Esophagus mucosa (tissue), 1 donor: Measurements from ENCODE around the gene HYI. TPM values are rescaled to one million over a fixed set of nuclear protein-coding genes. Genes with fewer than 3 reads are reported as not detected.
"Not testable (repeated sequence)": the region's sequence is repeated elsewhere in the genome, so short reads cannot be mapped to it uniquely, and the experiment has no call there.

ENCODE experiments used
- ATAC-seq: fragments of 200-7000 bp; cut with Tn5 transposase; one replicate; pipeline ENCODE4 v1.9.1; 2020
- total RNA-seq: library from RNA; stranded (reverse); gene quantifications from one replicate; pipeline ENCODE4 v1.2.4, GENCODE V29; 2023
- donor health status: DM: yes; HTN: yes; CAD: no.

Gene HYI
- total RNA-seq, 1 donor from 2014 or later = 8.6 TPM

GRCh38 chr1:43464681-43465504, 11.2 kb upstream of the HYI start:
- no peak for ATAC-seq

GRCh38 chr1:43463479-43463878, 9.7 kb upstream of the HYI start:
- ATAC-seq = no peak

- no peak for ATAC-seq
Observed at GRCh38 chr1:43460988-43461693, 7.4 kb upstream of the HYI start.

- not testable (repeated sequence) for ATAC-seq
Observed at GRCh38 chr1:43458379-43458778, 4.6 kb upstream of the HYI start.

GRCh38 chr1:43455213-43455889, 1.6 kb upstream of the HYI start:
- no peak for ATAC-seq

- ATAC-seq = peak; percentile 86
Observed at GRCh38 chr1:43454270-43455011, 710 bp upstream of the HYI start.

- ATAC-seq = peak; percentile 11
Observed at GRCh38 chr1:43452789-43453441, 816 bp downstream of the HYI start.

GRCh38 chr1:43451701-43452532, 1.8 kb downstream of the HYI start:
- no peak for ATAC-seq

- ATAC-seq = no peak
Observed at GRCh38 chr1:43451157-43451591, 2.6 kb downstream of the HYI start.

- no peak for ATAC-seq
Observed at GRCh38 chr1:43450251-43450941, 3.3 kb downstream of the HYI start.

GRCh38 chr1:43449708-43450069, 4.0 kb downstream of the HYI start:
- ATAC-seq = no peak

- ATAC-seq = no peak
Observed at GRCh38 chr1:43448955-43449707, 4.6 kb downstream of the HYI start.

GRCh38 chr1:43447891-43448708, 5.6 kb downstream of the HYI start:
- ATAC-seq = no peak

GRCh38 chr1:43446881-43447835, 6.6 kb downstream of the HYI start:
- ATAC-seq = no peak

GRCh38 chr1:43446388-43446740, 7.4 kb downstream of the HYI start:
- no peak for ATAC-seq

GRCh38 chr1:43445606-43446387, 7.9 kb downstream of the HYI start:
- ATAC-seq = no peak

GRCh38 chr1:43444836-43445235, 8.9 kb downstream of the HYI start:
- ATAC-seq = no peak
